ENCODE measurements around the gene TCERG1.

TCERG1 gene

DNA sequence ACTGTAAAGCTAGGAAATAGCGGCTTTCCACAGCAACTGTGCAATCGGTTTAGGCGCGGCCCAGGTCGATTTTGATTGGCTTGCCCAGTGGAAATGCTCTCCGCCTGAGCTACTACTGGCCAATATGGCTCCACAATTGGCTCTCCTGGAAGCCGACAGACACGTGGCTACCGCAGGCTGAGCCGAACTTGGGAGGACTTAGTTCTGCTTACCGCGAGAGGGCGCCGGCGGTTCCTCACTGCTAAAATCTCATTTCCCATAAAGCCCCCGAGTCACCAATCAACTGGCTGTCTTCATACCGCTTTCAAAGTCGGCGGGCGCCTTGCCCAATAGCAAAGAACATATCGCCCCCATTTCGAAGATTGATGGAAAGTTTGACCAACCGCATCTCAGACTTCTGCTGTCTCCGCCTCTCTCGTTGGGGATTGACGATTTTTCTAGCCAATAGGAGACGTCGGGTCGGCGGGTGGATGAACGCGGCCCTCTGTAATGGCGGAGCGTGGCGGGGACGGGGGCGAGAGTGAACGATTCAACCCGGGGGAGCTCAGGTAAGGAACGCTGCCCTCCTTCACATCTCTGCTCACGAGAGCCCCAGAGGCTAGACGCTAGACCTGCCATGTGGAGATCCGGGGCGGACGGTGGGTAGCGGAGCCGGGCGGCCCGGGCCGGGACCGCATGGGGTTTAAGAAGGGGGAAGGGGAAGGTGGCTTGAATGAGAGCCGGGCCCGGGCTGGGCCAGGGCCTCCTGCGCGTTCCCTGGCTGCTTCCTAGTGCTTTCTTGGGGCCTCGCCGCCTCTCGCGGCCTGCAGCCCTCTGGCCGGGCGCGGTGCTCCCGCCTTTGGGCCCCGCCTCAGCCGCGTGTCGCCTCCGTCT, at the start of gene TCERG1:
Gene TCERG1, plus strand, starts transcription at position 473 of the 873 bp plus-strand sequence. Its CDS starts 17 bp downstream, at position 490.
- peak; percentile 100 for DNase-seq (ENCODE audit: low read depth)
- peak within 1 kb of the TSS; percentile 95 for H3K4me3 ChIP-seq (ENCODE audit: low read depth, low read length)
- TF ChIP-seq CTCF (IDR thresholded peaks at IDR 0.05; ENCODE audit: low read depth, low read length, missing control alignments) = peak; percentile 67

- H3K4me3 ChIP-seq (ENCODE audit: low read depth, low read length) = no peak overlapping the region
- no peak for TF ChIP-seq CTCF (IDR thresholded peaks at IDR 0.05; ENCODE audit: low read depth, low read length, missing control alignments)
- no peak for DNase-seq (ENCODE audit: low read depth)
Observed at GRCh38 chr5:146398826-146399225, 48.3 kb upstream of the TCERG1 start.

- TF ChIP-seq CTCF (IDR thresholded peaks at IDR 0.05; ENCODE audit: low read depth, low read length, missing control alignments) = no peak
- no peak overlapping the region for H3K4me3 ChIP-seq (ENCODE audit: low read depth, low read length)
- no peak for DNase-seq (ENCODE audit: low read depth)
Observed at GRCh38 chr5:146399481-146399880, 47.7 kb upstream of the TCERG1 start.

GRCh38 chr5:146400201-146400600, 46.9 kb upstream of the TCERG1 start:
- TF ChIP-seq CTCF (IDR thresholded peaks at IDR 0.05; ENCODE audit: low read depth, low read length, missing control alignments) = no peak
- no peak for DNase-seq (ENCODE audit: low read depth)
- no peak overlapping the region for H3K4me3 ChIP-seq (ENCODE audit: low read depth, low read length)

GRCh38 chr5:146401021-146401420, 46.1 kb upstream of the TCERG1 start:
- no peak overlapping the region for H3K4me3 ChIP-seq (ENCODE audit: low read depth, low read length)
- TF ChIP-seq CTCF (IDR thresholded peaks at IDR 0.05; ENCODE audit: low read depth, low read length, missing control alignments) = no peak
- DNase-seq (ENCODE audit: low read depth) = no peak

DNA sequence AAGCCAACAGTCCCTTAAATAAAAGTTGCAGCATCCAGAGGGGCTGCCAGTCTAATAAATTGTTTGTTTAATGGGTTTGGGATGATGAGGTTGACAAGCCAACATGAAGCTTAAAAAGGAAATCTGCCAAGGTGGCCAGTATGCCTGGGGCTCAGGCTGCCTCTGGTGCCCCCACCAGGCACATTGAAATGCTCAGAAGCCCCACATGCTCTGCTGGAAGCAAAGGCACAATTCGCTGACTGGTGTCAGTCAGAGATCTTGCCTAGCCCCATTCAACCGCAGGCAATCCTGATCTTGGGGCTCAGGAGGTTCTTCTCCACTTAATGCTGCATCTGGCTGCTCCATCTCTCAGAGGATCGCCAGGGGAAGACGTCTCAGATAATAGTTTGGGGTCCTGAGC, 44.2 kb upstream of the TCERG1 start:
- TF ChIP-seq CTCF (IDR thresholded peaks at IDR 0.05; ENCODE audit: low read depth, low read length, missing control alignments) = no peak
- H3K4me3 ChIP-seq (ENCODE audit: low read depth, low read length) = no peak overlapping the region
- DNase-seq (ENCODE audit: low read depth) = no peak

Data from GM12864 (cell line).